GM04503 (cell line): ENCODE results near the gene HEXD.
A peak's percentile ranks its signal among the peaks of the same experiment; 100 is the strongest.
"Not testable (repeated sequence)": the region's sequence is repeated elsewhere in the genome, so short reads cannot be mapped to it uniquely, and the experiment has no call there.

Experiments
- DNase-seq: peaks from one replicate; pipeline ENCODE4 v3.0.0-alpha.2; 2012; ENCODE audit warnings: low read depth

Gene HEXD

DNA sequence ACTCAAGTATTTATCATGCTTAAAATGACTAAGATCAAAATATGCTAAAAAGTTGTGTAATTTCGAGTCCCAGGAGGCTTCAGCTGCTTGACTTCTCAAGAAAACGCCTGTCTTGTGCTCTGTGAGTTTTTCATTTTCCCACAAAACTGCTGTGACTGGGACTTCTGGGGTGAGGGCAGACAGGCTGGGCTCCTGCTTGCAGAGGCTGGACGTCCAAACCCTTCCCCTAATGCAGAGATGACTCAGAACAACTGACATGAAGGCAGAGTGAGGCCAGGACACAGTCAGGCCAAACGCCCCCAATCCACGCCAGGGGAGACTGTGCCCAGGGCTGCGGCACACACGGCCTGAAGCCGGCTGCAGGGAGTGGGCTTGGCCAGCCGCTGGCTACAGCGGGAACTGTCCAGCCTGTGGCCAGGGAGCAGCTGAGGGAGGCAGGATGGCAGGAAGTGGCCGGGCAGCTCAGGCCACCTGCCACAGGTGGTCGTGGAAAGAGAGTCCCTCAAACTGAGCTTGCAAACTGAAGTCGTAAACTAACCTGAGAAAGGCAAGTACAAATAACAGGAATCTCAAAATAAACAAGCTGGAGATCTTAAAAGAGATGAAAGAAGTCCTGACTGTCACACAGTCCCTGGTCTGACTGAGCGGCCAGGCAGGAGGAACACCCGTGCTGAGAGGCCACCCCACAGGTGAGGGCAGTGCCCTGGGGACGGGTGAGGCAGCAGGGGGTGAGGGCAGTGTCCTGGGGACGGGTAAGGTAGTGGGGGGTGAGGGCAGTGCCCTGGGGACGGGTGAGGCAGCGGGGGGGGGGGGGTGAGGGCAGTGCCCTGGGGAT, 21.3 kb upstream of the HEXD start:
- DNase-seq: peak; percentile 99

DNA sequence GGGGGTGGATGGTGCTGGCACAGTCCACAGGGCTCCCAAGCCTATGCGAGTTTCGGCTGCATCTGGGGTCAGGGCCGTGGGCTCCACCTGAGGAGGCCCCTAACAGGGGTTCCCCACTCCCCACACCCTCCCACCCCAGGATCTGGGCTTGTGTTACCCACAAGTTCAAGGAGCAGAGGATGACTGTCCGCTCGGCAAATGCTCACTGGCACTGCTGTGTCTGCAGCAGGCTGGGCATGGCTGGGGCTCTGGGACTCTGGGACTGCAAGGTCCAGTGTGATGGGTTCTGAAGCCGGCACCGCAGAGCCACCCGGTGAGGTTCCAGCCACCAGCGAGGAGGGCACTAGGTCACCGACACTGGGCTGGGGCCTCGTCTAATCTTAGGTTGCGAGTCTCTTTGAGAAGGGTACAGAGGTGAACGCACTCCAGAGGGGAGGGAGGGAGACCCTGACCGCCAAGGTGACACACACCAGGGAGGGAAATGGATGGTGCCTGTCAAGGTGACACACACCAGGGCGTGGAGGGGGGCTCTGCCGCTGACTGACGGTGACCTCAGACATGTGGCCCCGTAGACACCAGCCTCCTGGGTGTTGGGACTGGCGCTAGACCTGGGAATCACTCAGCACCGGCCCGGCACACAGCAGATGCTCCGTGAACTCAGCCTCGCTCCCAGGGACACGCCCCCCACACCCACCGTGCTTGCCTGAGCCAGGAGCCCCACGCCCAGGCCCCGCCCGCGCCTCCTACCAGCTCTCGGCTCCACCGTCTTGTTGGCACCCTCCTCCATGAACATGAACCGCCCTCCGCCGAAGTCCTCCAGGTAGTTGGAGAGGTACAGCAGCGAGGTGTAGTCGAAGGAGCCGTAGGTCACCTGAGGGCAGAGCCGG, 20.5 kb upstream of the HEXD start:
- no peak for DNase-seq

- DNase-seq: peak; percentile 80
These were observed 19.1 kb upstream of the HEXD start for GRCh38 chr17:82399041-82399441.

DNA sequence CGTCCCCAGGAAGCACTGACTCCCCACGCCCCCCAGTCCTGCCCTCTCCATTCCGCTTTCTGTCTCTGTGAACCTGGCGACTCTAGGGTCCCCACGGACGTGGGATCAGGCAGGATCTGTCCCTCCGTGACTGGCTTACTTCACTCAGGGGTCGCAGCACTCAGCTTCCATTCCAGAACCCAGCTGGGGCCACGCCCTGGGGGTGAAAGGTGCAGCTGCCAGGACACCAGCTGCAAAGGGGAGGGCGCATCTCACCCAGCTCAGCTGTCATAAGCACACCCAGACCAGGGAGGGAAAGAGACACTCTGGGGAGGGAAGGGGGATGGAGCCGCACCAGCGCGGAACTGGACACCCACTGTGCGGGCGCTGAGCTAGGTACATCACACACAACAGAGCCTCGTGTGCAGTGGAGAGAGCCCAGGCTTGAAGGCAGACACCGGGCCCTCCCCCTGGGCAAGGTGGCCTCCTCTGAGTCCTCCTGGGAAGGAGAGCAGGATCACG, 18.5 kb upstream of the HEXD start:
- no peak for DNase-seq

DNA sequence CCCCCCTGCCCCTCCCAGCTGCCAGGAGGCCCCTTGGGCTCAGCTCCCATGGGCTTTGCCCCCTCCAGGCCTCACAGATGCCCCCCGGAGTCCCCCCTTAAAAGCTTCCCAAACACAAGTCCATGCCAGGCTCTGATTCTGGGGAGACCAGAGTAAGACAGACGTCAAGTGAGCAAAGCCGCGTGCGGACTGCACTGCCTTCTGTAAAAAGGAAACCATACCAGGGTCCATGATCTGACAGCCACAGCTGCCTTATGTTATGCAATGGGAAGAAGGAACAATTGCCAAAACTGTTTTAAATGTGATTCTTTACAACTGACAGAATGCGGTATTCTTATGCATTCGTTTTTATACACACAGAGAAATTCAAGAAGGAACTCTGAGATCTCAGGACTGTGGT, 17.9 kb upstream of the HEXD start:
- DNase-seq: no peak

DNA sequence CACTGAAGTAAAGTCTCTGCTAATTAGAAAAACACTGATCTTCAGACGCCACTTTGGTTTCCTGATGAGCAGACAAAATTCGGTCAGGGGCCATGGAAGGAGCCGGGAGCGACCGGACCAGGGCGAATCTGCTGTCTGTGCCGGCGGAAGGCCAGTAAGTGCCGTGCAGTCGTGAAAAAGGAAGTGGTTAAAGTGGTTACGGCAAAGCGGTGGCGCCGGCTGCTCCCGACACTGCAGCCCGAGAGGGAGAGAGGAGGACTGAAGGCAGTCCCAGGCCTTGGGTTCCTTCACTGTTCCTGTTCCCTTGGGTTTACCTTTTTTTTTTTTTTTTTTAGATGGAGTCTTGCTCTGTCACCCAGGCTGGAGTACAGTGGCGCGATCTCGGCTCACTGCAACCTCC, 17.3 kb upstream of the HEXD start:
- no peak for DNase-seq

DNA sequence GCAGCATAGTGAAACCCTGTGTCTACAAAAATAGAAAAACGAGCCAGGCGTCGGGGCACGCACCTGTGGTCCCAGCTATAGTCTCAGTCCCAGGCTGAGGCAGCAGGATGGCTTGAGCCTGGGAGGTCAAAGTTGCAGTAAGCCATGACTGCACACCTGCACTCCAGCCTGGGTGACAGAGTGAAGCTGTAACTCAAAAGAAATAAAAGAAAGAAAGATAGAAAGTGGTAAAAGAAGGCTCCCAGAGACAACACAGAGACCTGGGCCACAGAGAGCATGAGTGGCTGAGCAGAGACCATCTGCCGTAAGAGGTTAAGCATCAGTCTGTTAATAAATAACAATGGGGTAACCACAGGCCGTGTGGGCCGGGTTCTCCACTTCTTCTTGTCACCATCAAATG, 15.3 kb upstream of the HEXD start:
- DNase-seq: no peak

- no peak for DNase-seq
These were observed 14.2 kb upstream of the HEXD start for GRCh38 chr17:82403662-82404660.

DNA sequence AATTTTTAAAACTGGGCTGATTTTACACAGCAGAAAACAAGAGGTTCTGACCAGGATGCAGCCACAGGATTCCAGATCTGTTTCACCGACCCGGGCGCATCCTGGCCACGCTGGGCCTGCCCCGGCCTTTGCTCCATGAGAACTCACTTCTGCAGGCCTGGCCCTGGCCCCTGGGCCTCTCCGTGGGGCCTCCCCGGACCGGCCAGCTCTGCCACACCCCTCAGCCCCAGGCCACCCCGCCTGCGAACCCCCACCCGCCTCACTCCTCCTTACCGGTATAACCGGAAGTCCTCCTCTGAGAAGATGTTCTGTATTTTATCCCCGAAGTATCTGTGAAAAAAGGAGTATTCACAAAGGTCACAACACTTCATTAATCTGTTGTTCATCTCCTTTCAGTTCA, 13.1 kb upstream of the HEXD start:
- DNase-seq: no peak

DNA sequence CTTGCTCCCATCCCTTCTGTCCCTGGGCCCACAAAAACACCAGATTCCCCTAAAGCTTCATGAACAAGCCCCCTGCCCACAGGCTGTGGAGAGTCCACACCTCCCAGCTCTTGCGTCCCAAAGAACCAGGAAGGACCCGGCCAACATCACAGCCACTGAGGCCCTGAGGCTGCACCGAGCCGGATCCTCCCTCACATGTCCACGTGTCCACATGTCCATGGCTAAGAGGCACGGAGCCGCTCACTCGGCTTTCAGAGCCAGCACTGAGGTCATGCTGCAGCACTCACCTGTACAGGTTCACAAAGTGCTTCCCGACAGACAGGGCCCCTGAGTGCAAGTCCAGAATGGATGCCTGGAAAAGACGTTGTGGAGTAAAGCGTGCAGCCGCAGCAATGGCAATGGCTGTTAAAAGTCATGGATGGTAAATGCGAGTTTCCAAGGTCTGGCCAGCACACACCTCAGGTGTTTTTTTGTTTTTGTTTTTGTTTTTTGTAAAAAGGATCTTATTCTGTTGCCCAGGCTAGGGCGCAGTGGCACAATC, 11.9 kb upstream of the HEXD start:
- DNase-seq: no peak

DNA sequence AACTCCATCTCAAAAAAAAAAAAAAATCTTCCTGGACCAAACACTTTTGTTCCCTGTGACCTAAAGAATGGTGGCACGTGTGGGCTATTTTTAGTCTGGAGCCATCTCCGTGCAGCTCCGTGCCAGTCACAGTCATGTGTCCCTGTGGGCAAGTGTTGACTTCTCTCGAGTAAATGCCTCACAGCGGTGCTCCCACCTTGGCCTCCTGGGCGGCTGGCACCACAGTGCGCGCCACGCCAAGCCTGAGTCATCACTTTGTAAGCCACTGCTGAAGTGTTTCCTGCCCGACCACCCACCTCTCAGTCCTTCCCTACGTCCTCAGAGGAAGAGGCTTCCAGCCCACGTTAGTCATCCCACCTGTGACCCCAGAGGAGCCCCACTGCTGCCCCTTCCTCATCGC, 10.9 kb upstream of the HEXD start:
- DNase-seq: no peak

DNA sequence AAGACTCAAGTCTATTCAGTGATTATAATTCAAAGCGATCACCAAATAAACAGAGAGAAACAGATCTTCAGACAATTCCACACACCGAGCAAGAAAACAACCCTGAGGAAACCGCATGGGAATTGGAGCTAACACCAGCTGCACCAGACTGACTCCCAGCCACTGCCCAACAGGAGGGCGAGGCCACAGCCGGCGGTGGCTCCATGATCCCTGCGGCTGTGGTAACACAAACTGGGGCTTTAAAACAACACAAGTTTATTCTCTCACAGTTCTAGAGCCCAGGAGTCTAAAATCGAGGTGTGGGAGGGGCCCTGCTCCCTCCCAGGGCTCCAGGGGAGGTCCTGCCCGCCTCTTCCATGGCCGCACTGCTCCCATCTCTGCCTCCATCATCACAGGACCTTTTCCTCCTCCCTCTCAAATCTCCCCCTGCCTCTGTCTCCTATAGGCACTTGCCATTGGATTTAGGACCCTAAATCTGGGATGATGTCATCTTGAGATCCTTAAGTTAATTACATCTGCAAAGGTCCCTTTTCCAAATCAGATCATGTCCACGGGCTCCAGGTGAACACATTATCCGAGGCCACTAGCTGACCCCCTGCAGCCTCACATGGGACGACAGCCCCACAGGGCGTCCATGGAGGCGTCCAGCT, 9.7 kb upstream of the HEXD start:
- DNase-seq: no peak

GRCh38 chr17:82408938-82409318, 9.2 kb upstream of the HEXD start:
- no peak for DNase-seq

DNA sequence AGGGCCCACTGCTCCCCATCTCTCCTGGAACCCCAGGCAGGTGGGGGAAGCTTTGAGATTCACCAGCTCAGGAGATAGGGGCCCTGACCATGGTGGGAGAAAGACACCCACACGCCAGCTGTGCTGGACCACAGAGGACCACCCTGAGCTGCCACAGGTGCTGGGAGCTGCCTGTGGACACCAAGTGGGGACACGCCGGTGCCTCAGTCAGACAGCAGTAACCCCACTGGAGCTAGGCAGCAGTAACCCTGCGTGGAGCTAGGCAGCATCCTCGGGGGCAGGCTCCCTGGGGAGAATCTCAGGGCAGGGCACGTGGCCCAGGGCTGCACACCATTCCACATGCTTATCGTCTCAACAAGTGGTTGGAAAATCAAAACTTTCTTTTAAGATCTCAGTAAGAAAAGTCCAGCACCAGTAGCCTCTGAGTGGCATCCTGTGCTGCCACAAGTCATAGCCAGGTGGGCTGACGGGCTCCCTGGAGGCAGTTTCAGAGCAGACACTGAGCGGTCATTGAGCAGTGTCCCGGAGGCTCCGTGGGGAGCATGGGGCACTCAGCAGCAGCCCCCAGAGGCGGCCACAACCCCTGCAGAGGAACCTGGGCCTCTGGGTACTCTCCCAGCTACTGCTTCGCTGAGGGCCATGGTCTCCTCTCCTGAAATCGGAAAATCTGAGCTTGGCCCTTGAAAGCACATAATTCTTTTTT, 8.0 kb upstream of the HEXD start:
- DNase-seq: no peak

- DNase-seq: no peak
These were observed 6.6 kb upstream of the HEXD start for GRCh38 chr17:82411396-82412053.

- not testable (repeated sequence) for DNase-seq
These were observed 6.1 kb upstream of the HEXD start for GRCh38 chr17:82412081-82412480.

GRCh38 chr17:82412535-82413520, 5.3 kb upstream of the HEXD start:
- DNase-seq: no peak

- DNase-seq: no peak
These were observed 3.4 kb upstream of the HEXD start for GRCh38 chr17:82414548-82415281.
